Left ventricle myocardium inferior (tissue), 1 donor: Measurements from ENCODE around the gene ENAM. TPM values are rescaled to one million over a fixed set of nuclear protein-coding genes. Genes with fewer than 3 reads are reported as not detected.

Experiments
- DNase-seq: peaks from one replicate; pipeline ENCODE4 v3.0.0-alpha.2; 2020
- H3K27ac ChIP-seq: fragments of 200-600 bp; replicated peaks from 2 replicates; pipeline ENCODE4 v1.8.0; 2021
- H3K27me3 ChIP-seq: fragments of 200-600 bp; 2 replicates; pipeline ENCODE4 v1.8.0; 2021; ENCODE audit warnings: low read depth
- H3K36me3 ChIP-seq: fragments of 200-600 bp; 2 replicates; pipeline ENCODE4 v1.8.0; 2021
- H3K4me1 ChIP-seq: fragments of 200-600 bp; 2 replicates; pipeline ENCODE4 v1.8.0; 2021
- H3K4me3 ChIP-seq: fragments of 200-600 bp; 2 replicates; pipeline ENCODE4 v1.8.0; 2021; ENCODE audit warnings: mild to moderate bottlenecking, moderate library complexity
- H3K9me3 ChIP-seq: fragments of 200-600 bp; replicated peaks from 2 replicates; pipeline ENCODE4 v1.8.0; 2021
- CTCF ChIP-seq: fragments of 200-600 bp; IDR thresholded peaks from 2 replicates; pipeline ENCODE4 v1.8.0; 2021; ENCODE audit warnings: antibody characterized with exemption, mild to moderate bottlenecking, borderline replicate concordance
- intact Hi-C: fragments of 100-400 bp; cut with micrococcal nuclease; formaldehyde crosslinking; loops from one replicate; pipeline ENCODE4 v1.11.0; 2022
- long read RNA-seq: library from polyadenylated mRNA; unstranded; transcript quantifications from one replicate; pipeline ENCODE4 v2.0.0, GENCODE V29; 2021
- total RNA-seq: library from RNA; stranded (reverse); fragmentation: NEBNext Ultra II Directional; extraction: Animal tissue kit (Norgen Biotek cat#: 25700); gene quantifications from one replicate; pipeline ENCODE4 v1.2.1, GENCODE V29; 2021
- donor health status: DM: no; HTN: yes; CAD: no; lungs with severe emphysema.

The ENAM gene
- total RNA-seq = 6.2 TPM
- long read RNA-seq, transcript ENAM-202 (2 exons, 557 nt) = major isoform, 7 of 9 reads
- long read RNA-seq, partial matches to known transcripts = 0 of 9 reads
- long read RNA-seq, other reads (novel, unspliced or antisense) = 2 of 9 reads

- Histone ChIP-seq H3K9me3 (no peaks in the 10 kb centered on the region), H3K36me3 (no peaks in the 10 kb centered on the region), H3K27ac (no peak within 1 kb of the TSS), H3K27me3 (no peaks in the 10 kb centered on the region), H3K4me3 (no peak within 1 kb of the TSS), H3K4me1 (no peaks in the 10 kb centered on the region)
- no peak for DNase-seq
- no peak for TF ChIP-seq CTCF
- intact Hi-C loops = no loop called here
Observed at GRCh38 chr4:70628444-70628843, at the start of gene ENAM. ENAM (plus strand) TSS chr4:70628744; CDS start chr4:70629501, 757 bp downstream.

- H3K27ac ChIP-seq = no peak overlapping the region
- no peak overlapping the region for H3K4me3 ChIP-seq
- intact Hi-C loops = no loop called here
- DNase-seq = no peak
- H3K9me3 ChIP-seq = peaks cover 4% of the 10 kb centered on the region
- no peaks in the 10 kb centered on the region for H3K36me3 ChIP-seq
- no peak for TF ChIP-seq CTCF
- no peaks in the 10 kb centered on the region for H3K27me3 ChIP-seq
- H3K4me1 ChIP-seq = no peaks in the 10 kb centered on the region
Observed at GRCh38 chr4:70581980-70582379, 46.6 kb upstream of the ENAM start.

GRCh38 chr4:70583952-70584834 is 44.4 kb upstream of the ENAM start:
- Histone ChIP-seq H3K4me1 (no peaks in the 10 kb centered on the region), H3K9me3 (peaks cover 3% of the 10 kb centered on the region), H3K27ac (no peak overlapping the region), H3K27me3 (no peaks in the 10 kb centered on the region), H3K36me3 (no peaks in the 10 kb centered on the region), H3K4me3 (no peak overlapping the region)
- no peak for DNase-seq
- intact Hi-C loops = no loop called here
- TF ChIP-seq CTCF = no peak

- DNase-seq = no peak
- intact Hi-C loops = no loop called here
- H3K27ac ChIP-seq = no peak overlapping the region
- no peaks in the 10 kb centered on the region for H3K36me3 ChIP-seq
- no peaks in the 10 kb centered on the region for H3K9me3 ChIP-seq
- H3K4me3 ChIP-seq = no peak overlapping the region
- no peak for TF ChIP-seq CTCF
- H3K27me3 ChIP-seq = no peaks in the 10 kb centered on the region
- no peaks in the 10 kb centered on the region for H3K4me1 ChIP-seq
Observed at GRCh38 chr4:70586841-70587240, 41.7 kb upstream of the ENAM start.

- no peak for TF ChIP-seq CTCF
- intact Hi-C loops = no loop called here
- H3K4me1 ChIP-seq = no peaks in the 10 kb centered on the region
- H3K27me3 ChIP-seq = no peaks in the 10 kb centered on the region
- H3K9me3 ChIP-seq = no peaks in the 10 kb centered on the region
- H3K36me3 ChIP-seq = no peaks in the 10 kb centered on the region
- no peak overlapping the region for H3K27ac ChIP-seq
- DNase-seq = no peak
- no peak overlapping the region for H3K4me3 ChIP-seq
Observed at GRCh38 chr4:70589785-70590184, 38.8 kb upstream of the ENAM start.
